HG03571 (cell line): ENCODE results near the gene ZNF705A.
"Not testable (repeated sequence)": the region's sequence is repeated elsewhere in the genome, so short reads cannot be mapped to it uniquely, and the experiment has no call there.

Source experiments
- ATAC-seq: cut with Tn5 transposase; IDR thresholded peaks from one replicate; pipeline ENCODE4 v1.9.1; 2021; ENCODE audit not compliant: unreplicated experiment

The ZNF705A gene

DNA sequence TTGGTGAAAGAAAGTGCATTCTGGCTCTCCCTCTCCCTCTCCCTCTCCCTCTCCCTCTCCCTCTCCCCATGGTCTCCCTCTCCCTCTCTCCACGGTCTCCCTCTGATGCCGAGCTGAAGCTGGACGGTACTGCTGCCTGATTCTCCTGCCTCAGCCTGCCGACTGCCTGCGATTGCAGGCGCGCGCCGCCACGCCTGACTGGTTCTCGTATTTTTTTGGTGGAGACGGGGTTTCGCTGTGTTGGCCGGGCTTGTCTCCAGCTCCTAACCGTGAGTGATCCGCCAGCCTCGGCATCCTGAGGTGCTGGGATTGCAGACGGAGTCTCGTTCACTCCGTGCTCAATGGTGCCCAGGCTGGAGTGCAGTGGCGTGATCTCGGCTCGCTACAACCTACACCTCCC lies 26.5 kb downstream of the ZNF705A start:
- not testable (repeated sequence) for ATAC-seq

DNA sequence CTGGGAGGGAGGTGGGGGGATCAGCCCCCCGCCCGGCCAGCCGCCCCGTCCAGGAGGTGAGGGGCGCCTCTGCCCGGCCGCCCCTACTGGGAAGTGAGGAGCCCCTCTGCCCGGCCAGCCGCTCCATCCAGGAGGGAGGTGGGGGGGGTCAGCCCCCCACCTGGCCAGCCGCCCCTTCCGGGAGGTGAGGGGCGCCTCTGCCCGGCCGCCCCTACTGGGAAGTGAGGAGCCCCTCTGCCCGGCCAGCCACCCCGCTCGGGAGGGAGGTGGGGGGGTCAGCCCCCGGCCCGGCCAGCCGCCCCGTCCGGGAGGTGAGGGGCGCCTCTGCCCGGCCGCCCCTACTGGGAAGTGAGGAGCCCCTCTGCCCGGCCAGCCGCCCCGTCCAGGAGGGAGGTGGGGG lies 27.4 kb downstream of the ZNF705A start:
- not testable (repeated sequence) for ATAC-seq

DNA sequence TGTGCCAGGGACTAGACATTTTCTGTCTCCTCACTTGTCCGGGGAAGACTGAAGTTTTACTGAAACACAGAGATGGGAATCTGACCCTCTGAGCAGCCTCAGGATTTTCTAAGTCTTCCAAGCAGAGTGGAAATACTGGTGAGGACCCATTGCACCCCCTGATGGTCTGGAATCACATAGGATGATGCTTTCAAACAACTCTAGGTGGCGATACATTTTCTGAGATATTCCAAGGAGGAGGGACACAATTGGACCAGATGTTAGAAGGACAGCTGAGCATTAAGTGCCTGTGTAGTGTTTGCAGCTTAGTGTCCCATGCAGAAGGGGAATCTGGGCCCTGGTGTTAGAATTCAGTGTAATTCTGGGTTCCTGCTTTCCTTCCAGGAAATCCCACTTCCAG lies 31.3 kb downstream of the ZNF705A start:
- ATAC-seq = not testable (repeated sequence)

DNA sequence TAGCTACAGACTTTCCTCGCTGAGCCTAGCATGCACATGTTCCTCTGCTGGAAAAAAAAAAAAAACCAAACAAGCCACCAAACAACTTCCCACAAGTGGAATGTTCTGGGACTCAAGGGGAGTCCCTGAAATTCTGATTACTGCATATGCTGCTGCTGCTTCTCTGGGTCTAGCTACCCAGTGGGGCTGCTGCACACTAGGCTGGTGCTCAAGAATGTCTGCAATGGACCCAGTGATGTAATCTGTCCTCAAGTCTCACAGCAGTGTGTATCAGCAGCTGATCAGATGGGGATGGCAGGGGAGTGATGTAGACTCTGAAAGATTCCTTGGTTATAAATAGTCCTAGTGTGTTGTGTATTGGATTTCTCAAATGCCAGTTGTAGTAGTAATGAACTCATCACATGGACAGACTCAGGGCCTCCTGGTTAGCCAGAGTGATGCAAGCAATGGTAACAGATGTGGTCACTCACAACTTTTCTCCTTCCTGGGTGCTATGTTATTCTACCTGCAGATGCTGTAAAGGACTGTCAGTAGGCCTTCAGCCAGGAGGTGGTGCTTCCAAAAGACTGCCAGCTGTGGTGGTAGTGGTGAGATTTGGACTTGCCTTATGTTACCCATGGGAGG lies 41.0 kb downstream of the ZNF705A start:
- not testable (repeated sequence) for ATAC-seq

DNA sequence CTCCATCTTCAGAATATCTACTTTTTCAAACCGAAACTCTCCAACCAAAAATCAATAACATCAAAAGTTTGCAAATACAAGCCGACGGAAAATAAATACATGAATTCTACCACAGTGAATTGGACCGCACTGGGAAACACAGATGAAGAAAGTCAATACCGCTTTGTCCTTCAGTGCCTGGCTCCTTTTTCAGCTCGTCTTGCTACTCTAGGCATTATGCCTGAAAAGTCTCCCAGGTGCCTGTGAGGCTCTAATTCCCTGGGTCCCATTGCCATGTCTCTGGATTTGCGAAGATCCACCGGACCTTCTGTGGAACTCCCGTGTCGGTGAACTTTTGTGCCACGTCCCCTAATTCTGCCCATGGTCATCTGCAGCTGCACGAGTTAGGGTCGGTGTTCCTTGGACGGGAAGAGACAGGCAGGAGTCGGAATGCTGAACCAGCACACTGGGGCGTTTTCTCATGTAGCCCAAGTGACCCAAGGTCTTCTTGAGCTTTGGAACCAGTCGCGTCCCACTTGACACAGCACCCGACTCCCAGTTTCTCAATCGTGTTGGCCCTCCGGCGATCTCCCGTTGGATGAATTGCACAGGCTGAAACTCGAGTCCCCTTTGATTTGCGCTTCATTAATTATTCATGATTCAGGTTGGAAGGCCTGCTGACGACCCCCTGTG lies 62.0 kb downstream of the ZNF705A start:
- not testable (repeated sequence) for ATAC-seq

DNA sequence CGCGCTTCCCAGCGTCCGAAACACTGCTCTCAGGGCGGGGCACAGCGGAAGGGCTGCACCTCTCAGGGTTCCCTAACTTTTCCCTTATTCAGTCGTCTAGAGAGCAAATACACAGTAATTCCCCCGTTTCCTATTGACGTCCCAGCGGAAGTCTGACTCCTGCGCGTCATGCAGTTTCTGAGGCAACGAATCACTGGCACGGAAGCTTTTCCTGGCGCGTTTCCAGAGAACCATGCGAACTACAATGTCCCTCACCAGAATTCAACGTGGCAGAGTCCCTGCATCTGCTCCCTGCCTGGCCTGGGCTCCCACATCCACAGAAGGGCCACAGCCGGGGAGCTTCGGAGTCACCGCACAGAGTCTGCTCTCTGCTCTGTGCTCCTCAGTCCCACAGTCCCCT lies 64.6 kb downstream of the ZNF705A start:
- ATAC-seq = not testable (repeated sequence)

DNA sequence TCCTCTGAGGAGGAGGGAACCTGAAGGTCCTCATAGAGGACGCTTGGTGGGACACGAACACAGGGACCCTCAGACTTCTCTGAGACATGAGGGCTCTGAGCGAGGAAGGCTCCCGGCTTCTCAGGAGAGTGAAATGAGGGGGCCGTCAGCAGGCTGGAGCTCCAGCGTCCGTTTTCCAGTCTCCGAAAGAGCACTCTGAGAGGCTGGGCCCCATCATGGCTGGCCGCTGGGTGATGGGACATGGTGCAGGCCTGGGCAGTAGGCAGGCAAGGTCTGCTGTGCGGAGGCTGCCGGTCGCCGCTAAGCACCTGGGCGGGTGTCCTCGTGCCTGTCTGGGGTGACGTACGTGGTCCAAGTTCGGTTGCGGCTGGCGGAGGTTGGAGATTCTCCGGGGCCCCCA lies 65.0 kb downstream of the ZNF705A start:
- not testable (repeated sequence) for ATAC-seq

DNA sequence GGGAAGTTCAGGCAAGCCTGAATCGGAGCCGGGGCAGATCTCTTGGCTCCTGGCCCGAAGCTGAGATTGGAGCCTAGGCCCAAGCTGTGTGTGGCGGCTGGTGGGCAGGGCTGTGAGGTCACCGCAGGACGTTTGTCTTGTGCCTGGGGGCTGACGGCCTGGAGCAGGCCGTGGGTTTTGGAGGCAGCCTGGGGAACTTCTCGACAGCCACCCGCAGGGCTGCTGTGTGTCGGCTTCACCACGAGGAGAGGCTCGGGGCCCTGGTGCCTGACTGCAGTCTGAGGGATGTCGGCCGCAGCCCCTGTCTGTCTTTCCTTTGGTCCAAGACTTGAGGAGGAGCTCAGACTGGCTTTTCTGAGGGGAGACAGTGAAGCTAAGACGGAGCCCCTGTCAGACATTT lies 65.5 kb downstream of the ZNF705A start:
- ATAC-seq = not testable (repeated sequence)

DNA sequence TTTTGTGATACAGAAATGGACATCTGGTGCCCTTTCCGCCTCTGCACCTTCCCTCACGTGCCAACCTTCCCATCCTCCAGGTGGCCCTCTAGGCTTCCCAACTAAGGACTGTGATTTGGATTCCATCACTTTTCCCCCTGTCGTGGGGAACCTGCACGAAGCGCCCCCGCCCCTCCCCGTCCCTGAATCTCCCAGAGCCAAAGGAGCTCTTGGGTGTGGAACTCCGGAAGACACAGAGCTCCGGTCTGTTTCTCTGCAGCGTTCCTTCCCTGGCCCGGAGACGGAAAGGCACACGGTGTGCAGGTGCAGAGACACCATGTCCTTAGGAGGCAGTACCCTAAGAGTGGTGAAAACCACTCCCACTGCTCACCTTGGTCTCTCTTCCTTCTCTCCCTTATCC lies 66.8 kb downstream of the ZNF705A start:
- ATAC-seq = not testable (repeated sequence)

DNA sequence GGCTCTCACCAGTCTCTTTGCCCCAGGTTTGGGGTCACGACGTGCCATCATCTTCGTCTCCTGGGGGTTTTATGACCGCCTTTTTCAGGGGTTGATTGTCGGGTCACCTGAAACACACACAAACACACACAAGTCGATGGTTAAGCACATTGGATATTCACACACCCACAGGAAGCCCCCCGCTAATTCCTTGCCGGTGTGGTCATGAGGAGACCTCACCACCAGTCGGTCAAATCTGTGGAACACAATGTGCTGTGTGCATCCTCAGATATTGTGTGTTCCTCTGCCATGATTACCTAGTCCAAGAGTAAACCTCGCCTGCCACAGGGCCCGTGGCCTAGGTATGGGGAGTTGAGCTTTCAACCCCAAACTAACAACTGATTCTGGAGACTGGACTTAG lies 68.0 kb downstream of the ZNF705A start:
- ATAC-seq = not testable (repeated sequence)

DNA sequence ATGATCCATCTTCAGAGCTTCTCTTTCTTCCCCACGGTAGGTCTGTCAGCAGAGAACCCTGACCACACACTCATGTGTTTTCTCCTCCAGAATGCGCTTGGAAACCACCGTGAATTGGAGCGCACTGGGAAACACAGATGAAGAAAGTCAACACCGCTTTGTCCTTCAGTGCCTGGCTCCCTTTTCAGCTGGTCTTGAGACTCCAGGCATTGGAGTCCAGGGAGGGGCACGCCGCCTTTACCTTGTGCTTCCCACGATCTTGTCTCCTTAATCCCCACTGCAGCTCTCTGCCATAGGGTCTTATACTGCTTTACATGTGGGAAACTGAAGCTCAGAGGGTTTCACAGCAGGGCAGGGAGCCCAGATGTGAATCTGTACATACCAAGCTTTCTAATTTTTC lies 69.5 kb downstream of the ZNF705A start:
- ATAC-seq = no peak

DNA sequence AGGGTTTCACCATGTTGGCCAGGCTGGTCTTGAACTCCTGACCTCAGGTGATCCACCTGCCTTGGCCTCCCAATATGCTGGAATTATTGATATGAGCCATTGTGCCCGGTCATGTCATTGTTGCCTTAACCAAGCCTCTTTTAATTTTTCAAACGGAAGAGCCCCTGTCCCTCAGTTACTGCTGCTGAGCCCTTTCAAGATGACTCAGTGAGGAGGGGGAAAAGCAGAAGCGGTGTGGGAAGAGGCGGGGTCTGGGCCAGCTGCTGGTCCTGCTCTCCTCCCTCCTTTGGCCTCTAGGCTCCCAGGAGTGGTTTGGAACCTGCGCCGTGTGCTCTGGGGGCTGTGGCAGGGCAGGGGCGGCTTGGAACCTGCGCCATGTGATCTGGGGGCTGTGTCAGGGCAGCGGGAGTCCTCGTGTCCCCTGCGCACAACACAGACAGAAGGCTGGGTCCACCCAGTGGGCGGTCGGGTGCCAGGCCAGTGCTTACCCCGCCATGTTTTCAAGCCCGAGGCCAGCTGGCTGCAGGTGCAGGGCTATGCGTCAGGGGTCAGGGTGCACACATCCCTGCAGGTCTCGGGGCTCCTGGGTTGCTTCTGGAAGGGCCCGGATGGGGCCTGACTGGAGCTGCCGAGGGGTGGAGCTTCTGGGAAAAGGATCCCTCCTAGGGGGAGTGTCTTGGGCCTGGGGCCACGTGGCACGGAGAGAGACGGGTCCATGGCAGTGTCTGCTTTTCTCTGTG lies 70.3 kb downstream of the ZNF705A start, which contains the start of gene FAM90A1:
Gene FAM90A1 (minus strand): TSS at position 627 of the 740 bp plus-strand sequence. CDS start 2,786 bp downstream, outside the sequence.
- ATAC-seq = not testable (repeated sequence)

DNA sequence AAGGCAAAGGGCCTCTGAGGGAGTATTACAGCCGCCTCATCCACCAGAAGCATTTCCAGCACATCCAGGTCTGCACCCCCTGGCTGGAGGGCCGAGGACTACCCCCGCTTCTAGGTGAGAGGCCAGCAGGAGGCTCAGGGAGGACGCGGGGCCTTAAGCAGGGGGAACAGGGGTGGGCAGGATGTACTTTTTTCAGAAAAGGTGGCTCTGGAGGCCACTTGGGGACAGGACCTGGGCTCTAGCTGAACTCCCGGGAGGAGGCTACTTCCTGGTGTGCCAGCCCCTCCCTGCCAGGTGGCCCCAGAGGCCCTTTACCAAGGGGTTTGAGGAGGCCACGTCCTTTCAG lies 70.9 kb downstream of the ZNF705A start:
- not testable (repeated sequence) for ATAC-seq

DNA sequence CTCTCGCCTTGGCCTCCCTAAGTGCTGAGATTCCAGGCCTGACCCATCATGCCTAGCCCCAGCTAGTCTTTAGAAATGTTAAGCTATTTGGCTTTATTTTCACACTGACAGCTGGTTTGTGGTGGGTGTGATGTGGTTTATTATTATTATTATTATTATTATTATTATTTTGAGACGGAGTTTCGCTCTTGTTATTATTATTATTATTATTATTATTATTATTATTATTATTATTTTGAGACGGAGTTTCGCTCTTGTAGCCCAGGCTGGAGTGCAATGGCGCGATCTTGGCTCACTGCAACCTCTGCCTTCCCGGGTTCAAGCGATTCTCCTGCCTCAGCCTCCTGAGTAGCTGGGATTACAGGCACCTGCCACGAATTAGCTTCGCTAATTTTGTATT lies 71.8 kb downstream of the ZNF705A start:
- ATAC-seq = not testable (repeated sequence)

DNA sequence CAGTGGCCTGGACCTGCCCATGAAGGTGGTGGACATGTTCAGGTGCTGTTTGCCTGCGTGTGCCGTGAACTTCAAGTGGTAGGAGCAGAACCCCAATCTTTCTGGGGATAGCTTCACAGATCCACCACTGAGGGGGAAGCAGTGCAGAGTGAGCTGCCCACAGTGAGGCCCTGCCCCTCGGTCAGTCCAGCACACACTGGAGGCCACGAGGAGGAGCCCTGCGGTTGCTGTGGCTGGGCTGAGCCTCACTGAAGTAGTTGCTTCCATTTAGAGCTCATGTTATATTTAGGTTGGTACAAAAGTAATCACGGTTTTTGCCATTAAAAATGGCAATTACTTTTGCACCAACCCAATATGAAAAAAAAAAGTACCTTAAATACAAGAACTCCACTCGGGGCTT lies 72.7 kb downstream of the ZNF705A start:
- not testable (repeated sequence) for ATAC-seq
